HEK293 (cell line): ENCODE data around the gene CDS1.

Experiments
- CTCF ChIA-PET: fragments of 350-600 bp; formaldehyde crosslinking; extraction: SDS; loops from one replicate; lab custom pipeline; 2021; ENCODE audit warnings: antibody characterized with exemption; lab: Yijun Ruan, JAX
- POLR2A ChIA-PET: fragments of 300-600 bp; formaldehyde crosslinking; extraction: SDS; loops from one replicate; lab custom pipeline; 2020; ENCODE audit warnings: antibody characterized with exemption, inconsistent platforms; lab: Yijun Ruan, JAX
- H3K27ac ChIP-seq: fragments of 200-500 bp; sonication (Bioruptor generic); 2 replicates; pipeline ENCODE4 v1.5.1; 2014; ENCODE audit warnings: low read depth, low read length, control low read depth, inconsistent platforms; ENCODE audit errors: extremely low read depth
- H3K36me3 ChIP-seq, 2 experiments: fragments of 200-500 bp in 1 of 2; sonication (Bioruptor generic) in 1 of 2; 1 replicate in 1 of 2; 2 replicates in 1 of 2; pipeline ENCODE4 v1.5.1; 2014 to 2017; ENCODE audit warnings: inconsistent platforms in 2 of 2, low read length in 2 of 2; ENCODE audit not compliant: control insufficient read depth in 2 of 2, insufficient read depth in 1 of 2
- H3K4me1 ChIP-seq: fragments of 200-500 bp; sonication (Bioruptor generic); 2 replicates; pipeline ENCODE4 v1.5.1; 2014; ENCODE audit warnings: mild to moderate bottlenecking, low read length, inconsistent platforms; ENCODE audit not compliant: control insufficient read depth, insufficient read depth
- H3K4me3 ChIP-seq: 2 replicates; pipeline ENCODE4 v1.5.1; 2011; ENCODE audit warnings: low read depth, mild to moderate bottlenecking, control low read depth, low read length, moderate library complexity
- H3K9me3 ChIP-seq: fragments of 200-500 bp; sonication (Bioruptor generic); 2 replicates; pipeline ENCODE4 v1.5.1; 2014; ENCODE audit warnings: low read depth, low read length, inconsistent platforms; ENCODE audit not compliant: control insufficient read depth, insufficient read depth
- HIC1 ChIP-seq: fragments of 450-650 bp; formaldehyde crosslinking; IDR thresholded peaks from 2 replicates; pipeline ENCODE4 v1.5.1; 2016; ENCODE audit warnings: missing biosample characterization, missing genetic modification characterization
- KLF17 ChIP-seq: fragments of 450-650 bp; formaldehyde crosslinking; IDR thresholded peaks from 2 replicates; pipeline ENCODE4 v1.5.1; 2016; ENCODE audit warnings: missing biosample characterization, missing genetic modification characterization
- RBAK ChIP-seq: fragments of 450-650 bp; formaldehyde crosslinking; IDR thresholded peaks from 2 replicates; pipeline ENCODE4 v1.5.1; 2016; ENCODE audit warnings: missing biosample characterization, missing genetic modification characterization
- SP2 ChIP-seq: fragments of 450-650 bp; formaldehyde crosslinking; IDR thresholded peaks from 2 replicates; pipeline ENCODE4 v1.5.1; 2016; ENCODE audit warnings: missing biosample characterization, missing genetic modification characterization
- ZBTB48 ChIP-seq: fragments of 450-650 bp; formaldehyde crosslinking; IDR thresholded peaks from 2 replicates; pipeline ENCODE4 v1.5.1; 2016; ENCODE audit warnings: missing biosample characterization, missing genetic modification characterization
- ZFHX2 ChIP-seq: fragments of 450-650 bp; formaldehyde crosslinking; conservative IDR thresholded peaks from 2 replicates; pipeline ENCODE4 v1.5.1; 2016; ENCODE audit warnings: missing biosample characterization, missing genetic modification characterization
- ZFP69B ChIP-seq: fragments of 450-650 bp; formaldehyde crosslinking; IDR thresholded peaks from 2 replicates; pipeline ENCODE4 v1.5.1; 2016; ENCODE audit warnings: missing biosample characterization, missing genetic modification characterization
- ZNF112 ChIP-seq: fragments of 450-650 bp; formaldehyde crosslinking; IDR thresholded peaks from 2 replicates; pipeline ENCODE4 v1.5.0; 2017; ENCODE audit warnings: missing biosample characterization, missing genetic modification characterization
- ZNF157 ChIP-seq: fragments of 450-650 bp; formaldehyde crosslinking; IDR thresholded peaks from 2 replicates; pipeline ENCODE4 v1.5.1; 2016; ENCODE audit warnings: missing biosample characterization, missing genetic modification characterization
- ZNF169 ChIP-seq: fragments of 450-650 bp; formaldehyde crosslinking; IDR thresholded peaks from 2 replicates; pipeline ENCODE4 v1.5.1; 2016; ENCODE audit warnings: missing biosample characterization, missing genetic modification characterization
- ZNF211 ChIP-seq: fragments of 450-650 bp; formaldehyde crosslinking; IDR thresholded peaks from 2 replicates; pipeline ENCODE4 v1.5.1; 2016; ENCODE audit warnings: low read depth, missing biosample characterization, missing genetic modification characterization
- ZNF335 ChIP-seq: fragments of 450-650 bp; formaldehyde crosslinking; conservative IDR thresholded peaks from 2 replicates; pipeline ENCODE4 v1.5.1; 2016; ENCODE audit warnings: missing biosample characterization, missing genetic modification characterization
- ZNF521 ChIP-seq: fragments of 450-650 bp; formaldehyde crosslinking; IDR thresholded peaks from 2 replicates; pipeline ENCODE4 v1.5.1; 2017; ENCODE audit warnings: missing biosample characterization, mild to moderate bottlenecking, missing genetic modification characterization
- ZNF701 ChIP-seq: fragments of 450-650 bp; formaldehyde crosslinking; IDR thresholded peaks from 2 replicates; pipeline ENCODE4 v1.5.1; 2016; ENCODE audit warnings: missing biosample characterization, missing genetic modification characterization
- ZNF707 ChIP-seq: fragments of 450-650 bp; formaldehyde crosslinking; IDR thresholded peaks from 2 replicates; pipeline ENCODE4 v1.5.1; 2016; ENCODE audit warnings: missing biosample characterization, missing genetic modification characterization
- ZSCAN30 ChIP-seq: fragments of 450-650 bp; IDR thresholded peaks from 2 replicates; pipeline ENCODE4 v1.5.1; 2018; ENCODE audit warnings: missing biosample characterization, mild to moderate bottlenecking, missing genetic modification characterization, moderate library complexity
- ZSCAN4 ChIP-seq: fragments of 450-650 bp; formaldehyde crosslinking; IDR thresholded peaks from 2 replicates; pipeline ENCODE4 v1.5.1; 2017; ENCODE audit warnings: missing biosample characterization, missing genetic modification characterization
- TF ChIP-seq, protein P1 (sequence below): fragments of 450-650 bp; formaldehyde crosslinking; IDR thresholded peaks from 2 replicates; pipeline ENCODE4 v1.5.1; 2016; ENCODE audit warnings: missing biosample characterization, missing genetic modification characterization

The CDS1 gene

GRCh38 chr4:84677995-84678394 lies 95.1 kb downstream of the CDS1 start:
- TF ChIP-seq HIC1, result no peak
- TF ChIP-seq ZFP69B (tag by site-specific recombination), result no peak
- TF ChIP-seq ZNF211 (tag by site-specific recombination), result no peak
- no peak for TF ChIP-seq ZNF521
- no peak for TF ChIP-seq ZSCAN30 (tag by site-specific recombination)
- no peak for TF ChIP-seq ZNF707 (tag by site-specific recombination)
- no peak for TF ChIP-seq KLF17 (tag by site-specific recombination)
- TF ChIP-seq RBAK (tag by site-specific recombination), result no peak
- TF ChIP-seq ZNF701 (tag by site-specific recombination), result no peak
- no peak for TF ChIP-seq ZNF157 (tag by site-specific recombination)
- TF ChIP-seq, protein P1, sequence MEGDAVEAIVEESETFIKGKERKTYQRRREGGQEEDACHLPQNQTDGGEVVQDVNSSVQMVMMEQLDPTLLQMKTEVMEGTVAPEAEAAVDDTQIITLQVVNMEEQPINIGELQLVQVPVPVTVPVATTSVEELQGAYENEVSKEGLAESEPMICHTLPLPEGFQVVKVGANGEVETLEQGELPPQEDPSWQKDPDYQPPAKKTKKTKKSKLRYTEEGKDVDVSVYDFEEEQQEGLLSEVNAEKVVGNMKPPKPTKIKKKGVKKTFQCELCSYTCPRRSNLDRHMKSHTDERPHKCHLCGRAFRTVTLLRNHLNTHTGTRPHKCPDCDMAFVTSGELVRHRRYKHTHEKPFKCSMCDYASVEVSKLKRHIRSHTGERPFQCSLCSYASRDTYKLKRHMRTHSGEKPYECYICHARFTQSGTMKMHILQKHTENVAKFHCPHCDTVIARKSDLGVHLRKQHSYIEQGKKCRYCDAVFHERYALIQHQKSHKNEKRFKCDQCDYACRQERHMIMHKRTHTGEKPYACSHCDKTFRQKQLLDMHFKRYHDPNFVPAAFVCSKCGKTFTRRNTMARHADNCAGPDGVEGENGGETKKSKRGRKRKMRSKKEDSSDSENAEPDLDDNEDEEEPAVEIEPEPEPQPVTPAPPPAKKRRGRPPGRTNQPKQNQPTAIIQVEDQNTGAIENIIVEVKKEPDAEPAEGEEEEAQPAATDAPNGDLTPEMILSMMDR (tag by site-specific recombination), result no peak
- no peak for TF ChIP-seq ZNF112 (tag by site-specific recombination)
- TF ChIP-seq ZNF335 (tag by site-specific recombination), result no peak
- no peak for TF ChIP-seq ZFHX2
- no peak for TF ChIP-seq ZBTB48
- no peak for TF ChIP-seq SP2 (tag by site-specific recombination)
- ChIA-PET CTCF (interaction anchor here (0.6 kb wide), 1 partner anchor 1835 kb away, joined by 3 read pairs; no protein-coding TSS in a partner anchor), POLR2A (no interaction called here)
- Histone ChIP-seq H3K27ac (no peak overlapping the region), H3K4me3 (no peak overlapping the region), H3K36me3 (peaks cover 12 to 81% of the 10 kb centered on the region in 2 experiments), H3K4me1 (no peaks in the 10 kb centered on the region), H3K9me3 (no peaks in the 10 kb centered on the region)

DNA sequence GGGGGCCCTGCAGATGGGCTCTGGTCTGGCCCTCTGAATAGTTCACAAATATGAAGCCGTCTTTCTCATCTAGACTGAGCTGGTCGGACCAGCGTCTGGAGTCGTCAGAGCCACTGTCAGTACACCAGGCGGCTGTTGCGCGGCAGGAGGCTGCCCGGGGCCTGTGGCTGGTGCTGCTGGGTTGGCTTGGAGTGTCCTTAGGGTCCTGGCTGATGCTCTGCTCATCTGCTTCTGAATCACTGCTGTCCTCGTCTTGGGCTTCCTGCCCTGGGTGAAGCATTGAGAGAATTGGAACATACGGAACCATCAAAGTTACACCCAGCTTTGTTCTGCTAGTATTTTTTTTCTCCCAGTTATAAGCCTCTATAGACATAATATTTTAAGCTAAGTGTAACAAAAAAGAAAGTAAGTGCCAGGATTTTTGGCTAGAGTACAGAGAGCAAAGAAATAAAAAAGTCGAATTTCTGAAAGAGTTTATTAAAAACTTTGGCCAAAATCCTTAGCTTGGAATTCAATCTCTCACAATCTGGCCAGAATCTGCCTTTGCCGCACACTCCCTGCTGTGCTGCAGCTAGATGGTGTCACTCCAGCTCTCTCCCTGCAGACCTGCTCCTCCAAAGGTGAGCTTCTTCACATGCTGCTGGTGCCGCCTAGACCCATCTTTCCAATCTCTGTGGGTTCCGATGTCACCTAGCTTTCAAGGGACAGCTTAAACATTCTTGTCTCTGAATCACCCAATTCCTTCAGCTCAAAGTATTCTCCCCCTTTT lies 96.2 kb downstream of the CDS1 start:
- POLR2A ChIA-PET, result no interaction called here
- no peak overlapping the region for H3K27ac ChIP-seq
- TF ChIP-seq ZNF169 (tag by site-specific recombination) (no peak), ZBTB48 (no peak), ZSCAN4 (tag by site-specific recombination) (no peak)
- TF ChIP-seq, all 188 proteins: peak for 0
- CTCF ChIA-PET, result interaction anchor here (0.5 to 0.6 kb wide), 2 partner anchors 40 to 1035 kb away, joined by 3 to 4 read pairs; no protein-coding TSS in a partner anchor
- H3K4me1 ChIP-seq, result no peaks in the 10 kb centered on the region
- H3K4me3 ChIP-seq, result no peak overlapping the region
- H3K36me3 ChIP-seq, result peaks cover 15 to 83% of the 10 kb centered on the region in 2 experiments
- H3K9me3 ChIP-seq, result no peaks in the 10 kb centered on the region
